Stimulated activated naive B cell treated with anti-CD40 and anti-IgM and Interleukin-4, amounts not matched to agents 10 μg/mL and 1 μg/mL and 100 μg/mL, for 72 hours (primary cell): ENCODE results near the gene ZCCHC18.
"Not testable (repeated sequence)": the region's sequence is repeated elsewhere in the genome, so short reads cannot be mapped to it uniquely, and the experiment has no call there.

Experiments used
- ATAC-seq, 2 donors: fragments of 150-1000 bp; cut with Tn5 transposase; replicated peaks; 2 replicates each; pipeline ENCODE4 v1.10.0; 2021; ENCODE audit warnings: moderate library complexity in 1 of 2
- DNase-seq: peaks from one replicate; pipeline ENCODE4 v3.0.0; 2021
- H3K27ac Mint-ChIP-seq: one replicate; pipeline ENCODE4 v1.8.0; 2022; ENCODE audit warnings: mild to moderate bottlenecking, mixed read lengths
- H3K27me3 Mint-ChIP-seq, 2 donors: one replicate each; pipeline ENCODE4 v1.8.0; 2022; ENCODE audit warnings: mixed read lengths in 2 of 2
- H3K36me3 Mint-ChIP-seq, 2 donors: one replicate each; pipeline ENCODE4 v1.8.0; 2022; ENCODE audit warnings: mixed read lengths in 2 of 2, mild to moderate bottlenecking in 1 of 2
- H3K4me1 Mint-ChIP-seq, 2 donors: one replicate each; pipeline ENCODE4 v1.8.0; 2022; ENCODE audit warnings: mixed read lengths in 2 of 2, mild to moderate bottlenecking in 1 of 2
- H3K4me3 Mint-ChIP-seq, 2 donors: one replicate each; pipeline ENCODE4 v1.8.0; 2022; ENCODE audit warnings: mild to moderate bottlenecking in 2 of 2, mixed read lengths in 2 of 2, moderate library complexity in 1 of 2
- H3K9me3 Mint-ChIP-seq, 2 donors: one replicate each; pipeline ENCODE4 v1.8.0; 2022; ENCODE audit warnings: mixed read lengths in 2 of 2, mild to moderate bottlenecking in 1 of 2

The ZCCHC18 gene

GRCh38 chrX:104112326-104112951 is at the start of gene ZCCHC18:
Gene ZCCHC18, plus strand, starts transcription at chrX:104112523. Its CDS starts 1,589 bp downstream, at chrX:104114112.
- Mint-ChIP-seq H3K27me3 (no peaks in the 10 kb centered on the region), H3K36me3 (no peaks in the 10 kb centered on the region), H3K27ac (peak within 1 kb of the TSS; percentile 93), H3K9me3 (no peaks in the 10 kb centered on the region), H3K4me3 (peak within 1 kb of the TSS; percentile 86 to 93), H3K4me1 (peaks cover 5 to 29% of the 10 kb centered on the region in 2 donors)
- ATAC-seq (peak; percentile 76 to 77), DNase-seq (peak; percentile 43)

- ATAC-seq: not testable (repeated sequence)
Observed at GRCh38 chrX:104062636-104063035, 49.7 kb upstream of the ZCCHC18 start.

GRCh38 chrX:104075778-104076445 is 36.4 kb upstream of the ZCCHC18 start, which contains the start of gene TMSB15C:
Gene TMSB15C, minus strand, starts transcription at chrX:104076236.
- H3K27me3 Mint-ChIP-seq, H3K4me1 Mint-ChIP-seq, H3K9me3 Mint-ChIP-seq, DNase-seq, H3K27ac Mint-ChIP-seq, H3K4me3 Mint-ChIP-seq, H3K36me3 Mint-ChIP-seq: not testable (repeated sequence)
- ATAC-seq: peak; percentile 99

More at GRCh38 chrX:104062636-104063035, 49.7 kb upstream of the ZCCHC18 start:
- not testable (repeated sequence) for H3K9me3 Mint-ChIP-seq, H3K27ac Mint-ChIP-seq, DNase-seq, H3K27me3 Mint-ChIP-seq, H3K4me3 Mint-ChIP-seq, H3K36me3 Mint-ChIP-seq, H3K4me1 Mint-ChIP-seq

GRCh38 chrX:104077854-104078253 is 34.5 kb upstream of the ZCCHC18 start:
- H3K4me3 Mint-ChIP-seq: not testable (repeated sequence)

GRCh38 chrX:104084063-104084462 is 28.3 kb upstream of the ZCCHC18 start:
- Mint-ChIP-seq H3K4me1 (no peaks in the 10 kb centered on the region), H3K27ac (no peak overlapping the region), H3K9me3 (no peaks in the 10 kb centered on the region), H3K36me3 (no peaks in the 10 kb centered on the region), H3K4me3 (no peak overlapping the region), H3K27me3 (peaks cover 0 to 12% of the 10 kb centered on the region in 2 donors)
- ATAC-seq: no peak
- no peak for DNase-seq

More at GRCh38 chrX:104077854-104078253, 34.5 kb upstream of the ZCCHC18 start:
- not testable (repeated sequence) for H3K4me1 Mint-ChIP-seq, H3K27ac Mint-ChIP-seq, H3K9me3 Mint-ChIP-seq, H3K36me3 Mint-ChIP-seq, ATAC-seq, DNase-seq, H3K27me3 Mint-ChIP-seq

GRCh38 chrX:104084534-104085277 is 27.6 kb upstream of the ZCCHC18 start:
- Mint-ChIP-seq H3K27me3 (peaks cover 0 to 12% of the 10 kb centered on the region in 2 donors), H3K4me1 (no peaks in the 10 kb centered on the region), H3K4me3 (no peak overlapping the region), H3K36me3 (no peaks in the 10 kb centered on the region), H3K27ac (no peak overlapping the region), H3K9me3 (no peaks in the 10 kb centered on the region)
- ATAC-seq (no peak), DNase-seq (no peak)

- ATAC-seq: no peak
- no peak overlapping the region for H3K4me3 Mint-ChIP-seq
- H3K27ac Mint-ChIP-seq: no peak overlapping the region
- H3K27me3 Mint-ChIP-seq: peaks cover 0 to 12% of the 10 kb centered on the region in 2 donors
- H3K9me3 Mint-ChIP-seq: no peaks in the 10 kb centered on the region
- no peak for DNase-seq
- H3K4me1 Mint-ChIP-seq: no peaks in the 10 kb centered on the region
- H3K36me3 Mint-ChIP-seq: no peaks in the 10 kb centered on the region
Observed at GRCh38 chrX:104085477-104085876, 26.8 kb upstream of the ZCCHC18 start.

- H3K9me3 Mint-ChIP-seq: no peaks in the 10 kb centered on the region
- peaks cover 0 to 12% of the 10 kb centered on the region in 2 donors for H3K27me3 Mint-ChIP-seq
- no peak overlapping the region for H3K27ac Mint-ChIP-seq
- no peak for DNase-seq
- no peaks in the 10 kb centered on the region for H3K36me3 Mint-ChIP-seq
- no peak overlapping the region for H3K4me3 Mint-ChIP-seq
- ATAC-seq: no peak
- no peaks in the 10 kb centered on the region for H3K4me1 Mint-ChIP-seq
Observed at GRCh38 chrX:104085919-104086318, 26.4 kb upstream of the ZCCHC18 start.

GRCh38 chrX:104098151-104098808 is 14.0 kb upstream of the ZCCHC18 start:
- peaks cover 3 to 9% of the 10 kb centered on the region in 2 donors for H3K27me3 Mint-ChIP-seq
- no peak overlapping the region for H3K27ac Mint-ChIP-seq
- ATAC-seq (peak; percentile 52 to 73), DNase-seq (peak; percentile 13)
- H3K4me3 Mint-ChIP-seq: no peak overlapping the region
- H3K9me3 Mint-ChIP-seq: no peaks in the 10 kb centered on the region
- peaks cover 0 to 2% of the 10 kb centered on the region in 2 donors for H3K36me3 Mint-ChIP-seq
- peaks cover 0 to 2% of the 10 kb centered on the region in 2 donors for H3K4me1 Mint-ChIP-seq

- Mint-ChIP-seq H3K27ac (no peak overlapping the region), H3K36me3 (peaks cover 0 to 2% of the 10 kb centered on the region in 2 donors), H3K9me3 (no peaks in the 10 kb centered on the region), H3K27me3 (peaks cover 3 to 4% of the 10 kb centered on the region in 2 donors), H3K4me1 (peaks cover 0 to 2% of the 10 kb centered on the region in 2 donors), H3K4me3 (no peak overlapping the region)
- ATAC-seq (peak in 1 of 2 donors; percentile 61), DNase-seq (no peak)
Observed at GRCh38 chrX:104098919-104099318, 13.4 kb upstream of the ZCCHC18 start.

- DNase-seq (no peak), ATAC-seq (no peak)
- Mint-ChIP-seq H3K27me3 (peaks cover 0 to 3% of the 10 kb centered on the region in 2 donors), H3K9me3 (no peaks in the 10 kb centered on the region), H3K4me1 (peaks cover 0 to 3% of the 10 kb centered on the region in 2 donors), H3K36me3 (peaks cover 3 to 6% of the 10 kb centered on the region in 2 donors), H3K27ac (no peak overlapping the region), H3K4me3 (no peak overlapping the region)
Observed at GRCh38 chrX:104104676-104105075, 7.6 kb upstream of the ZCCHC18 start.

- H3K4me3 Mint-ChIP-seq: no peak overlapping the region
- H3K4me1 Mint-ChIP-seq: peaks cover 0 to 3% of the 10 kb centered on the region in 2 donors
- H3K27me3 Mint-ChIP-seq: peaks cover 0 to 3% of the 10 kb centered on the region in 2 donors
- DNase-seq: no peak
- H3K27ac Mint-ChIP-seq: no peak overlapping the region
- peaks cover 3 to 6% of the 10 kb centered on the region in 2 donors for H3K36me3 Mint-ChIP-seq
- H3K9me3 Mint-ChIP-seq: no peaks in the 10 kb centered on the region
- no peak for ATAC-seq
Observed at GRCh38 chrX:104105330-104106262, 6.7 kb upstream of the ZCCHC18 start.

GRCh38 chrX:104108955-104109354 is 3.4 kb upstream of the ZCCHC18 start:
- H3K27me3 Mint-ChIP-seq: peaks cover 0 to 3% of the 10 kb centered on the region in 2 donors
- ATAC-seq (no peak), DNase-seq (no peak)
- peaks cover 4 to 10% of the 10 kb centered on the region in 2 donors for H3K4me1 Mint-ChIP-seq
- H3K4me3 Mint-ChIP-seq: no peak overlapping the region
- H3K27ac Mint-ChIP-seq: no peak overlapping the region
- H3K9me3 Mint-ChIP-seq: no peaks in the 10 kb centered on the region
- H3K36me3 Mint-ChIP-seq: peaks cover 3 to 4% of the 10 kb centered on the region in 2 donors
